Measurements from ENCODE around the gene NOB1.
A peak's percentile ranks its signal among the peaks of the same experiment; 100 is the strongest.

Gene NOB1

GRCh38 chr16:69720822-69721430 is 33.8 kb downstream of the NOB1 start:
- DNase-seq: no peak

DNA sequence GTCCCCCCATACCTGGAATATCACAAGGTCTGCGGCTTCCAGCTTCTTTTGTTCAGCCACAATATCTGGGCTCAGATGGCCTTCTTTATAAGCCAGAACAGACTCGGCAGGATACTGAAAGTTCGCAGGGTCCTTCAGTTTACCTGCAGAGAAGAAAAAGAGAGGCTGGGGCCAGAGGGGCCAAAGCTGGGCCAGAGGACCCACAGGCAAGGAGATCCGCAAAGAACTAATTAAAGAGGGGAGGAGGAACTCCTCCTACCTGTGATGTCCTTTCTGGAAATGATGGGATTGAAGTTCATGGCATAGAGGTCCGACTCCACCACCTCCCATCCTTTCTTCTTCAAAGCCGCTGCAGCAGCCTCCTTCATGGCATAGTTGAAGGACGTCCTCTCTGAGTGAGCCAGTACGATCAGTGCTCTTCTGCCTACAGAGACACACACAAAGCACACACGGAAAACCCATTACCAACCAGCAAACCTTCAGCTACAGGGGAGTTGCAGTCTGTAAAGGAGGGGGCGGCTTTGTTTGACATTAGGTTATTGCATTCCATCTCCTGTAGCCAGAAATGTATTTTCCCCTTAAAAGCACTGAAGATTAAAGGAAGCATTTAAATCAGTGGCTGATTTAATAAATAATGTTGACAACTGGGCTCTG is 36.5 kb downstream of the NOB1 start:
- no peak for DNase-seq

GRCh38 chr16:69717066-69717465 is 37.7 kb downstream of the NOB1 start:
- DNase-seq: no peak

GRCh38 chr16:69712914-69713581 is 41.7 kb downstream of the NOB1 start:
- no peak for DNase-seq

GRCh38 chr16:69712277-69712676 is 42.4 kb downstream of the NOB1 start:
- DNase-seq: no peak

DNA sequence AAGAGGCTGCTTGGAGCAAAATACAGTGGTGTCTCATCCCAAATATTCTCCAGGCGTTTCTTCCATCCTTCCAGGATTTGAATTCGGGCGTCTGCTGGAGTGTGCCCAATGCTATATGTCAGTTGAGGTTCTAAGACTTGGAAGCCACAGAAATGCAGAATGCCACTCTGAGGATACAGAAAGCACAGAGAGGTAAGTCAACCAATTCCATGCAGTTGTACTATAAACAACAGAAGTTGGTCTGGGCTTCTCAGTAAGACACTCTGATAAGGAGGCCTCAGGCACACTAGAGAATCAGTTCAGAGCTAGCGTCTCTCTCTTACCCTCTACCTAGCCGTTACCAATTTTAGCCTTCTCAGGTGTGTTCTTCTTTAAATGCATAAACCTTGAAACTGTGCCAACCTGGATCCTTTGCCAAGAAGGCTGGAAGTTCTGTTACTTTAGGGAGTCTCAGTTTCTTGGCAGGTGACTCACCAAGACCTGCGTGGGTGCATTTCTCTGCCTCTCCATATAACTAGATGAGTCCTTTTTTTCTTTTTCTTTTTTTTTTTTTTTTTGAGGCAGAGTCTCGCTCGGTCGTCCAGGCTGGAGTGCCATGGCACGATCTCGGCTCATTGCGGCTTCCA is 43.5 kb downstream of the NOB1 start:
- no peak for DNase-seq

- DNase-seq: peak; percentile 17 to 77
Measured at GRCh38 chr16:69709456-69710084, 45.2 kb downstream of the NOB1 start.

GRCh38 chr16:69707920-69708683 is 46.6 kb downstream of the NOB1 start:
- DNase-seq: no peak

DNA sequence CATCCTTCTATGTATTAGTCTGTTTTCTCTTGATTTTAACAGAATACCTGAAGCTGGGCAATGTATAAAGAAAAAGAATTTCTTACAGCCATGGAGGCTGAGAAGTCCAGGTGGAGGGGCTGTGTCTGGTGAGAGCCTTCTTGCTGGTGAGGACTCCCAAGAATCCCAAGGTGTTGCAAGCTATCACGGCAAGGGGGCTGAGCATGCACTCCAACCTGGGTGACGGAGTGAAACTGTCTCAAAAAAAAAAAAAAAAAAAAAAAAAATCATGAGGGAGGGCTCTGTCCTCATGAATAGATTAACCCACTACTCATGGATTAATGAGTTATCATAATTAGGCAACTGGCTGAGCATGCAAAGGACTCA is 47.8 kb downstream of the NOB1 start:
- DNase-seq: no peak

DNA sequence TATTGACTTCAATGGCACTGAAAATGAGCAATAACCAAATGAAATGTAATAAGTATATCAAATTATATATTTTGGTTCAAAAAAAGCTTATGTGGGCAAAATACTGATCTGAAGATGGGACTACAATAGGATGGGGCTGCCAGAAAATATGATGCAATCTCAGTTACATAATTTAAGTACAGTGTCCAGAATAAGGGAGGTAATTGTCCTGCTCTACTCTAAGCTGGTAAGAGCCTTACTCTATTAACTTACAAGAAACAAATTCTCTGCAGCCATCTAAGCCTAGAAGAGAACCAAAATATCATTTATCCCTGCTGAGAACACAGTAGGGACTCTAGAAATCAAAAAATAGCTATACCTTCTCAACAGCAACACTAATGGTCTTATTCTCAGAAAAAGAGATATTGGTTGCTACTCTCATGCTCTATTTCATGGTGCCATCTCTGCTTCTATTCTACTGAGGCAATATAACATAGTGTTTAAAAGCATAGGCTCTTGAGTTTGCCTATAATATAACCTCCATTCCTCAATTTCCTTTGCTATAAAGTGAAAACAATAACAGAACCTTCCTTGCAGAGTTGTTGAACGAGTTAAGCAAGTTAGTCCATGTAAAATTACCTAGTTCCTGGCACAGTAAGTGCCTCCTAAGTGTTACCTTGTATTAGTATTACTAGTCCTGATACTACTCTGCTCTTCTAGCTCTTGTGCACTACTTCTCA is 48.3 kb downstream of the NOB1 start:
- no peak for DNase-seq

- no peak for DNase-seq
Measured at GRCh38 chr16:69703638-69704037, 51.1 kb downstream of the NOB1 start.

GRCh38 chr16:69701866-69702265 is 52.9 kb downstream of the NOB1 start:
- no peak for DNase-seq

- no peak for DNase-seq
Measured at GRCh38 chr16:69701452-69701851, 53.3 kb downstream of the NOB1 start.

DNA sequence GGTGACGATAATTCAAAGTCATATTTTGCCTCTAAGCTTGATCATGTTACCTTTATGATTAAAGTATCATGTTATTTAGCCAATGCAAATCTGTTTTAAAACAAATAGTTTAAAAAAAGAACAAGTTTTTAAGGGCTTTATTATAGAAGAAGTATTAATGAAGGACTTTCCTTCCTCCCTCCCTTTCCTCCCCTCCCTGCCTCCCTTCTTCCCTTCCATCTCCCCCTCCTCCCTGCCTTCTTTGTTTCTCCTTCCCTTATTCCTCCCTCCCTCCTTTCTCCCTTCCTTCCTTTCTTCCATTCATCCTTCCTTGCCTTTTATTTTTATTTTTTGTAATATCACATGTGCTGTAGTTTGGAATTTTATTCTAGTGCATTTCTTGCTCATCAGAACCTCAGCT is 54.8 kb downstream of the NOB1 start:
- no peak for DNase-seq

DNA sequence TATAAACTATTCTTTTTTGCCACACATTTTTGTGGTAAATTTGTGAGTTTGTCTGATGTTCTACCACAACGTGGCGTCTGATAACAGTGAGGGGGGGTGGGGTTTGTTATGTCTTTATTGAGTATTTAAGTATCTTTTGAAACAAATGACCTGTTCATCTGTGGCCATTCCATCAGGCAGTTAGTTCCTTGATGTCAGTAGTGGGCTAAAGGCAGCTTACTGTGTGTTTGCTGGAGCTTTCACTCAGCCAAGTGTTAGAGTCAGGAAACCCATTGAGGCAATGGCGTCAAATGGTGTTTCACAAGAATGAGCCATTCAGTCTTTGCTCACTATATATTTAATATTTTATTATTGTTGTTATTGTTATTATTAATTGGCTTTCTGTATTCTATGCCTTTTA is 56.3 kb downstream of the NOB1 start:
- DNase-seq: no peak

GRCh38 chr16:69693916-69694315 is 60.8 kb downstream of the NOB1 start:
- DNase-seq: no peak

- DNase-seq: no peak
Measured at GRCh38 chr16:69691980-69692911, 62.5 kb downstream of the NOB1 start.
